NB4 (cell line): ENCODE measurements around the gene MRPL27.

Experiments
- CTCF ChIP-seq: IDR thresholded peaks from one replicate; pipeline ENCODE4 v1.5.1; 2012; ENCODE audit warnings: low read depth, low read length
- MYC ChIP-seq: IDR thresholded peaks from 2 replicates; pipeline ENCODE4 v1.6.1; 2011; ENCODE audit warnings: low read depth, low read length
- POLR2A ChIP-seq: IDR thresholded peaks from 2 replicates; pipeline ENCODE4 v1.6.1; 2011; ENCODE audit warnings: mild to moderate bottlenecking; ENCODE audit not compliant: insufficient read length; ENCODE audit errors: extremely low read depth

GRCh38 chr17:50355701-50356341 is 17.2 kb downstream of the MRPL27 start:
- no peak for TF ChIP-seq CTCF
- TF ChIP-seq POLR2A = no peak
- TF ChIP-seq MYC = no peak
